HepG2 (cell line): ENCODE measurements around the gene DDAH2. TPM values are rescaled to one million over a fixed set of nuclear protein-coding genes. Genes with fewer than 3 reads are reported as not detected.

ENCODE experiments used
- ATF7-NPFF ChIP-seq: sonication (generic); formaldehyde crosslinking; IDR thresholded peaks from 2 replicates; pipeline ENCODE4 v1.8.1; 2023; ENCODE audit warnings: mild to moderate bottlenecking, low read depth, missing genetic modification reagents, moderate library complexity
- DR1 ChIP-seq: sonication (generic); formaldehyde crosslinking; IDR thresholded peaks from 2 replicates; pipeline ENCODE4 v1.8.0; 2021; ENCODE audit warnings: mild to moderate bottlenecking, missing genetic modification reagents, inconsistent platforms
- ETS1 ChIP-seq: sonication (generic); formaldehyde crosslinking; IDR thresholded peaks from 2 replicates; pipeline ENCODE4 v1.4.0; 2020; ENCODE audit warnings: missing genetic modification reagents
- FOXK1 ChIP-seq: sonication (generic); formaldehyde crosslinking; IDR thresholded peaks from 2 replicates; pipeline ENCODE4 v1.4.0; 2020; ENCODE audit warnings: low read depth, missing genetic modification reagents, borderline replicate concordance
- FOXP1 ChIP-seq, 2 experiments: fragments of 450-650 bp in 1 of 2; IDR thresholded peaks; 2 replicates each; pipeline ENCODE4 v1.6.1; 2017 to 2018; ENCODE audit warnings: antibody characterized with exemption in 1 of 2
- GLMP ChIP-seq: sonication (generic); formaldehyde crosslinking; IDR thresholded peaks from 2 replicates; pipeline ENCODE4 v1.9.0; 2021; ENCODE audit warnings: missing genetic modification reagents, mild to moderate bottlenecking, borderline replicate concordance
- KDM4B ChIP-seq: sonication (generic); formaldehyde crosslinking; IDR thresholded peaks from 2 replicates; pipeline ENCODE4 v1.4.0; 2020; ENCODE audit warnings: missing genetic modification reagents
- MAFF ChIP-seq: IDR thresholded peaks from 2 replicates; pipeline ENCODE4 v1.6.1; 2011; ENCODE audit warnings: low read depth, low read length, improper control_type of control experiment
- MEF2D ChIP-seq: sonication (generic); formaldehyde crosslinking; IDR thresholded peaks from 2 replicates; pipeline ENCODE4 v1.5.1; 2020; ENCODE audit warnings: mild to moderate bottlenecking, missing genetic modification reagents
- NFATC3 ChIP-seq: sonication (generic); formaldehyde crosslinking; IDR thresholded peaks from 2 replicates; pipeline ENCODE4 v1.5.1; 2020; ENCODE audit warnings: mild to moderate bottlenecking, missing genetic modification reagents
- NFE2L1 ChIP-seq: sonication (generic); formaldehyde crosslinking; IDR thresholded peaks from 2 replicates; pipeline ENCODE4 v1.4.0; 2020; ENCODE audit warnings: missing genetic modification reagents, mild to moderate bottlenecking, borderline replicate concordance
- SRY ChIP-seq: sonication (generic); formaldehyde crosslinking; IDR thresholded peaks from 2 replicates; pipeline ENCODE4 v1.8.0; 2022; ENCODE audit warnings: mild to moderate bottlenecking, missing genetic modification reagents
- ZBTB38 ChIP-seq: sonication (generic); formaldehyde crosslinking; IDR thresholded peaks from 2 replicates; pipeline ENCODE4 v1.5.1; 2020; ENCODE audit warnings: mild to moderate bottlenecking, missing genetic modification reagents
- ZFP62 ChIP-seq: sonication (generic); formaldehyde crosslinking; IDR thresholded peaks from 2 replicates; pipeline ENCODE4 v1.4.0; 2020; ENCODE audit warnings: missing genetic modification reagents
- ZMYM2 ChIP-seq: sonication (generic); formaldehyde crosslinking; IDR thresholded peaks from 2 replicates; pipeline ENCODE4 v1.8.0; 2022; ENCODE audit warnings: mild to moderate bottlenecking, missing genetic modification reagents
- ZNF451 ChIP-seq: sonication (generic); formaldehyde crosslinking; IDR thresholded peaks from 2 replicates; pipeline ENCODE4 v1.5.0; 2020; ENCODE audit warnings: mild to moderate bottlenecking, missing genetic modification reagents
- ZNF572 ChIP-seq: sonication (generic); formaldehyde crosslinking; IDR thresholded peaks from 2 replicates; pipeline ENCODE4 v1.5.1; 2020; ENCODE audit warnings: mild to moderate bottlenecking, missing genetic modification reagents
- ZNF577 ChIP-seq: sonication (generic); formaldehyde crosslinking; IDR thresholded peaks from 2 replicates; pipeline ENCODE4 v1.4.0; 2020; ENCODE audit warnings: mild to moderate bottlenecking, low read depth, missing genetic modification reagents, borderline replicate concordance
- ZNF598 ChIP-seq: sonication (generic); formaldehyde crosslinking; IDR thresholded peaks from 2 replicates; pipeline ENCODE4 v1.5.1; 2020; ENCODE audit warnings: mild to moderate bottlenecking, missing genetic modification reagents, borderline replicate concordance
- ZSCAN21 ChIP-seq: sonication (generic); formaldehyde crosslinking; IDR thresholded peaks from 2 replicates; pipeline ENCODE4 v1.8.0; 2022; ENCODE audit warnings: mild to moderate bottlenecking, missing genetic modification reagents, moderate library complexity, borderline replicate concordance
- polyA plus RNA-seq, 8 experiments: library from polyadenylated mRNA; depleted of rRNA in 3 of 8; stranded (reverse) in 7 of 8; unstranded in 1 of 8; fragments of >200 nt; fragmentation: Illumina TruSeq in 4 of 8; extraction: Trizol in 4 of 8; gene quantifications; 2 replicates each; pipeline versions ENCODE4 v1.2.1 to v1.2.3, GENCODE V29; 2011 to 2016; ENCODE audit warnings: low read depth in 4 of 8, missing spikeins in 1 of 8, mixed read lengths in 1 of 8; ENCODE audit not compliant: insufficient read depth in 1 of 8
- total RNA-seq, 5 experiments: library from RNA; depleted of rRNA; stranded (reverse); fragments of >200 nt; fragmentation: Illumina TruSeq; extraction: Trizol; gene quantifications; 2 replicates each; pipeline ENCODE4 v1.2.3, GENCODE V29; 2016; ENCODE audit warnings: low read depth in 1 of 5
- TF ChIP-seq, protein P1 (sequence below): sonication (generic); formaldehyde crosslinking; IDR thresholded peaks from 2 replicates; pipeline ENCODE4 v1.4.0; 2020; ENCODE audit warnings: missing genetic modification reagents

The DDAH2 gene
- total and polyA plus RNA-seq, 2 of the 13 experiments (the other 11 are each of a cell fraction or from before 2014, with no cell fraction given): 16.4 to 21.1 TPM

DNA sequence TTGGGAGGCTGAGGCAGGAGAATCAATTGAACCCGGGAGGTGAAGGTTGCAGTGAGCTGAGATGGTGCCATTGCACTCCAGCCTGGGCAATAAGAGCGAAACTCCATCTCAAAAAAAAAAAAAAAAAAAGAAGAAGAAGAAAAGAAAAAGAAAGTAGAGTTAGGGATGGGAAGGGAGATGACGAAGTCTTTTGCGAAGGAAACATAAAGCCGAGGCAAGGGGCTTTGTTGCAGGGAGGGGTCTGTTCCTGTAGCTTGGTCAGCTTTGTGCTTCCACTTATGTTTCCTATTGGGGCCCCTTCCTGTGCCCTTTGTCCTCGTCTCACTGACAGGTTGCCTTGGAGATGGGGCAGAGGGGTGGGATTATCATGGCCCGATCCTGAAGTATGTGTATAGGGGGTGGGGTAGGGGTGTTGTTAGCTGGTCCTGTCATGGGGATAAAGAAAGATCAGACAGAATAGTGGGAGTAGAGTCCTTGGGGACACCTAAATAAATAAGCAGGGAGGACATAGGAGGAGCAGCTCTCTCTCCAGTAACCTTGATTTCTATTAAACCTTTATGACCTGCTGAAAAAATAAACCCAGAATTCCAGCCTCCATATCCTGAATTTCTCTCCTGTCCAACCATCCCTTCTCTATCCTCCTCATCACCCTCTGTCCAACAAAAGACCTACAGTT, 8.4 kb upstream of the DDAH2 start (continued):
- TF ChIP-seq SRY (CRISPR knock-in tag) (no peak), ZSCAN21 (CRISPR knock-in tag) (no peak), ZFP62 (no peak), ZNF572 (CRISPR knock-in tag) (no peak), FOXK1 (peak; percentile 75; the same call in 1 of the 2 replicates), ZNF451 (no peak; the same call in 1 of the 2 replicates), MAFF (no peak), ZMYM2 (CRISPR knock-in tag) (no peak), FOXP1 (IDR thresholded peaks at IDR 0.05) (peak; percentile 47; the same call in 1 of the 2 replicates), FOXP1 (CRISPR knock-in tag; IDR thresholded peaks at IDR 0.05) (peak; percentile 83), DR1 (CRISPR knock-in tag) (no peak; the same call in 1 of the 2 replicates), NFE2L1 (CRISPR knock-in tag) (no peak), GLMP (CRISPR knock-in tag) (no peak), MEF2D (CRISPR knock-in tag) (peak; percentile 85), NFATC3 (no peak), ATF7-NPFF (0 out of 2 replicates have a peak, but pooled peaks have one; percentile 21), KDM4B (CRISPR knock-in tag) (peak; percentile 64; the same call in 1 of the 2 replicates), ZNF598 (CRISPR knock-in tag) (peak; percentile 13; the same call in 1 of the 2 replicates), ZNF577 (CRISPR knock-in tag) (no peak), ETS1 (CRISPR knock-in tag) (0 out of 2 replicates have a peak, but pooled peaks have one; percentile 53), ZBTB38 (CRISPR knock-in tag) (peak; percentile 30; the same call in 1 of the 2 replicates)
- TF ChIP-seq, protein P1, sequence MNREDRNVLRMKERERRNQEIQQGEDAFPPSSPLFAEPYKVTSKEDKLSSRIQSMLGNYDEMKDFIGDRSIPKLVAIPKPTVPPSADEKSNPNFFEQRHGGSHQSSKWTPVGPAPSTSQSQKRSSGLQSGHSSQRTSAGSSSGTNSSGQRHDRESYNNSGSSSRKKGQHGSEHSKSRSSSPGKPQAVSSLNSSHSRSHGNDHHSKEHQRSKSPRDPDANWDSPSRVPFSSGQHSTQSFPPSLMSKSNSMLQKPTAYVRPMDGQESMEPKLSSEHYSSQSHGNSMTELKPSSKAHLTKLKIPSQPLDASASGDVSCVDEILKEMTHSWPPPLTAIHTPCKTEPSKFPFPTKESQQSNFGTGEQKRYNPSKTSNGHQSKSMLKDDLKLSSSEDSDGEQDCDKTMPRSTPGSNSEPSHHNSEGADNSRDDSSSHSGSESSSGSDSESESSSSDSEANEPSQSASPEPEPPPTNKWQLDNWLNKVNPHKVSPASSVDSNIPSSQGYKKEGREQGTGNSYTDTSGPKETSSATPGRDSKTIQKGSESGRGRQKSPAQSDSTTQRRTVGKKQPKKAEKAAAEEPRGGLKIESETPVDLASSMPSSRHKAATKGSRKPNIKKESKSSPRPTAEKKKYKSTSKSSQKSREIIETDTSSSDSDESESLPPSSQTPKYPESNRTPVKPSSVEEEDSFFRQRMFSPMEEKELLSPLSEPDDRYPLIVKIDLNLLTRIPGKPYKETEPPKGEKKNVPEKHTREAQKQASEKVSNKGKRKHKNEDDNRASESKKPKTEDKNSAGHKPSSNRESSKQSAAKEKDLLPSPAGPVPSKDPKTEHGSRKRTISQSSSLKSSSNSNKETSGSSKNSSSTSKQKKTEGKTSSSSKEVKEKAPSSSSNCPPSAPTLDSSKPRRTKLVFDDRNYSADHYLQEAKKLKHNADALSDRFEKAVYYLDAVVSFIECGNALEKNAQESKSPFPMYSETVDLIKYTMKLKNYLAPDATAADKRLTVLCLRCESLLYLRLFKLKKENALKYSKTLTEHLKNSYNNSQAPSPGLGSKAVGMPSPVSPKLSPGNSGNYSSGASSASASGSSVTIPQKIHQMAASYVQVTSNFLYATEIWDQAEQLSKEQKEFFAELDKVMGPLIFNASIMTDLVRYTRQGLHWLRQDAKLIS: no peak
